Stimulated activated CD4-positive, alpha-beta T cell treated with anti-CD3 and anti-CD28 coated beads, Interleukin-4, amount 100 ng/mL, for 1 hour (primary cell): ENCODE measurements around the gene VPS13D.

Experiments used
- DNase-seq: peaks from one replicate; pipeline ENCODE4 v3.0.0-alpha.2; 2020

The VPS13D gene

GRCh38 chr1:12229835-12230548 is at the start of gene VPS13D:
VPS13D (plus strand) TSS chr1:12230030; CDS start chr1:12234267, 4,237 bp downstream.
- DNase-seq: peak; percentile 88

GRCh38 chr1:12180315-12180714 is 49.5 kb upstream of the VPS13D start:
- no peak for DNase-seq

DNA sequence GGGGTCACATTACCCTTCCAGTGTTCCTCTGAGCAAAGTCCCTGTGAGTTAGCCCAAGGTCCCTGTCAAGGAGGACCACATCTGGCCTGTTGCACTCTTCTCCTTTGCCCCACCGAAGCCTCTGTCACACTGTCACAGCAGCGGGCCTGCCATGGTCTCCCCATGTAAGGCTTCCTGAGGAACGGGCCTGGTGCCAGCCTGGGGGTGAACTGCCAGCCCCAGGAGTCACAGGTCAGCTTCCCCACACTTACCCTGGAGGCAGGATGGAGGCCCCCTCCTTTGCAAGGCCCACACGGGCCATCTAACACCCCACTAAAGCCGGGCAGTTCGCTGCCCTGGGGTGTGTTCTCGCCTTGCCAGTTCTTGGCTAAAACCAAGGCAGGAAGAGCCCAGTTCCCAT is 48.9 kb upstream of the VPS13D start:
- DNase-seq: no peak

DNA sequence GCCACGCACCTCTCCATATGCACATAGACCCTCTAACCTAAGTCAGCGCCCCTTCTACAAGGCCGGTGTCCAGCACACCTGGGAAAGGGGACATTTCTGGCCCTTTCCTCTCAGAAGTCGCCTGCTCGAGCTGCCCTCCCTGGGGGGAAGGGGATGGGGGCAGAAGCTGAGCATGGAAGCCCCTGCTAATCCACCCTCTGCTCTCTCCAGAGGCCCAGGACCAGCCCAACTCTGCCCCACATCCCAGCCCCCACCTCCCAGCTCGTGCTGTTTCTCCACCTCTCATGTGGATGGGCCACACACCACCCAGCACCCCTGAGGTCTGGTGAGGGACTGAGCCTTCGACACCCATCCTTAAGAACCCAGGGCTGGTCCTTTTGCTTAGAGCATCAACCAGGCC is 48.3 kb upstream of the VPS13D start:
- DNase-seq: no peak

- no peak for DNase-seq
Observed at GRCh38 chr1:12182410-12182984, 47.3 kb upstream of the VPS13D start.

DNA sequence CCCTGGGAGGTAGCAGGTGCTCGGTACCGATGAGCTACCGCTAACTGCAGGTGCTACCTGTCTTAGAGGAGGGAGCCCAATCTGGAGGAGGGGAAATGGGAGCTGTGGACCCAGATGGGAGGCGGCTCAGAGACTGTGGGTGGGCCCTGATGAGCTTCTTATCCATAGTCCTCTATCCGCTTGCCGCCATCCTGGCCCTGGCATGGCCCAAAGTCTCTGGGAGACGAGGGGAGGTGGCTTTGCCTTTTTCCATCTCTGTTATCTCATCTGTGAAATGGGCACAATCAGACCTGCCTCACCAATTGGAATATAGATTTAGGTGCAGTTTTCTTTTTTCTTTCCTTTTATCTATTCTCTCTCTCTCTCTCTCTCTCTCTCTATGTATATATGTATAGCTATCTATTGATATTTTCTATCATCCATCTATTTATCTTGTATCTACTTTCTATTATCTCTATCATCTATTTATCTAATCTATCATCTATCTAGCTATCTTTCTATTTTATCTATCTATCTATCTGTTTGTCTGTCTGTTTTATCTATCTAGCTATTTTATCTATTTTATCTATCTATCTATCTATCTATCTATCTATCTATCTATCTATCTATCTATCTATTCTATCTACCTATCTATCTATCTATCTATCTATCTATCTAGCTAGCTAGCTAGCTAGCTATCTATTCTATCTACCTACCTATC is 46.6 kb upstream of the VPS13D start:
- DNase-seq: no peak

GRCh38 chr1:12184008-12184681 is 45.7 kb upstream of the VPS13D start:
- DNase-seq: no peak

GRCh38 chr1:12185036-12185917 is 44.6 kb upstream of the VPS13D start:
- DNase-seq: no peak

- DNase-seq: no peak
Observed at GRCh38 chr1:12185918-12186678, 43.7 kb upstream of the VPS13D start.

GRCh38 chr1:12186679-12186985 is 43.2 kb upstream of the VPS13D start:
- no peak for DNase-seq

DNA sequence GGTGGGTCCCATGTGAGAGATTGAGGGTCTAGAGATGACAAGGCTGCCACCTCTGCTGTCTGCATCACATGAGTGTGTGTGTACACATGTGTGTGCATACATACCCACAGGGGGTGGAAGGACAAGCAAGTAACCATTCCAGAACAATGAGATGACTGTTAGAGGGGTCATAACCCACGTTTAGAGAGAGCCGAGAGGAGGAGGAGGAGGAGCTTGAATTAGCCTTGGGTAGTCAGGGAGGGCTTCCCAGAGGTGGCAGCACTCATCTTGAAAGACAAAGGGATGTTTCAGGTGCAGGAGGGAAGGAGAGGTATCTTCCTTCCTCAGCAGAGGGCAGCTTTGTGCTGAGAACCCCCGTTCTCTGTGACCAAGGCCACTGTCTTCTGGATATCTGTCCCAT is 41.7 kb upstream of the VPS13D start:
- no peak for DNase-seq

- no peak for DNase-seq
Observed at GRCh38 chr1:12188657-12189327, 41.0 kb upstream of the VPS13D start.

DNA sequence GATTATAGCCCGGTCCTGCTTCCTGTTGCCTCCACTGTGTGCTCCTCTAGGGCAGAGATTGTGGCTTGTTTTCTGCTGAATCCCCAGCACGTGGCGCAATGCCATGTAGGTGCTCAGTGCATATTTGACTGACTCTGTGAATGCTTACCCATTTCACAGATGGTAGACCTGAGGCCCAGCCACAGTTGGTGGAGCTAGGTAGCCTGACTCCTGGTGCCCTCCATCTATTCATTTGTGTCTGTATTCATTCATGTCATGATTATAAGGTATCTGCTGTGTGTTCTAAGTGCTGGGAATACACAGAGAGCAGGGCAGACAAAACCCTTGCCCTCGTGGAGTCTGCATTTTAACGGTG is 40.5 kb upstream of the VPS13D start:
- DNase-seq: no peak

GRCh38 chr1:12191242-12192032 is 38.4 kb upstream of the VPS13D start:
- DNase-seq: no peak

DNA sequence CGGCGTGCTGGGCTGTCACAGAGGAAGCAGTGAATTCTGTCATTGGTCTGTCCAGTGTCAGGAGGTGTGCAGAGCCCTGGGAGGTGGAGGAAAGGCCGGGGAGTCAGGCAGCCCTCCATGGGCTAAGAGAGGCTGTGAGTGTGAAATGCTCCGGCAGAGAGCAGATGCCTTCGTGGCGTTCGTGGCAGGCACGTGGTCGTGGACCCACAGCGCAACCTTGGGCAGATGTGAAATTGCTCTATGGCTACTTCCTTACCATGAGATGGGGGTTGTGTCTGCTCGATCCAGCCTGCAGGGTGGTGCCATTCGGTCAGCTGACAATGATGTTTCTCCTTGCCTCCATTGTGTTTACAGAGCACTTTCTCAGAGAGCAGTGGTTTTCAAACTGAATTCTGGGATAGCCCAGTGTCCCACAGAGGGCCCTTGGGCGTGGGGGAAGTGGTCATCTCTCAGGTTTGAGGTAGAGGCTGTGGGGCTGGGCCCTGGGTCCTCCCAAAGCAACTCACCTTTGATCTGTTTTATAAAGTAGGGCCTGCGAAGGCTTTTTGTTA is 35.1 kb upstream of the VPS13D start:
- no peak for DNase-seq

- no peak for DNase-seq
Observed at GRCh38 chr1:12195416-12195815, 34.4 kb upstream of the VPS13D start.

- DNase-seq: no peak
Observed at GRCh38 chr1:12196641-12197482, 33.0 kb upstream of the VPS13D start.

- DNase-seq: no peak
Observed at GRCh38 chr1:12197483-12197880, 32.3 kb upstream of the VPS13D start.

DNA sequence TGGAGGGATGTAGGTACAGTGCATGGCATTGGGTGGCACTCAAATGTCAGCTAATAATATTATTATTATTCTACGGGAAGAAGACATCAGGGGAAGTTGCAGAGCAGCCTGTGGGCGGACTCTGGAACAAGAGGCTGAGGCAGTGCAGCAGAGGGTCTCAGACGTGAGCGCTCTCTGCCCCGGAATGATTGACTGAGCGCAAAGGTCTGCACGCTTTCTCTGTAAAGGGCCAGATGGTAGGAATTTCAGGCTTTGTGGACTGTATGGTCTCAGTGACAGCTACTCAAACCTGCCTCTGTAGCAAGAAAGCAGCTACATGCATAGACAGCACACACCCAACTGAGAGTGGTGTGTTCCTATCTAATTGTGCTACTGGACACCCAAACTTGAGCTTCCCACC is 29.6 kb upstream of the VPS13D start:
- no peak for DNase-seq
